ENCODE results near the gene LRP1. TPM values are rescaled to one million over a fixed set of nuclear protein-coding genes. Genes with fewer than 3 reads are reported as not detected.
A peak's percentile ranks its signal among the peaks of the same experiment; 100 is the strongest.
"Not testable (repeated sequence)": the region's sequence is repeated elsewhere in the genome, so short reads cannot be mapped to it uniquely, and the experiment has no call there.

Gene LRP1
- total RNA-seq, 6 experiments from 2014 or later: 187 to 332 (median 201) TPM

DNA sequence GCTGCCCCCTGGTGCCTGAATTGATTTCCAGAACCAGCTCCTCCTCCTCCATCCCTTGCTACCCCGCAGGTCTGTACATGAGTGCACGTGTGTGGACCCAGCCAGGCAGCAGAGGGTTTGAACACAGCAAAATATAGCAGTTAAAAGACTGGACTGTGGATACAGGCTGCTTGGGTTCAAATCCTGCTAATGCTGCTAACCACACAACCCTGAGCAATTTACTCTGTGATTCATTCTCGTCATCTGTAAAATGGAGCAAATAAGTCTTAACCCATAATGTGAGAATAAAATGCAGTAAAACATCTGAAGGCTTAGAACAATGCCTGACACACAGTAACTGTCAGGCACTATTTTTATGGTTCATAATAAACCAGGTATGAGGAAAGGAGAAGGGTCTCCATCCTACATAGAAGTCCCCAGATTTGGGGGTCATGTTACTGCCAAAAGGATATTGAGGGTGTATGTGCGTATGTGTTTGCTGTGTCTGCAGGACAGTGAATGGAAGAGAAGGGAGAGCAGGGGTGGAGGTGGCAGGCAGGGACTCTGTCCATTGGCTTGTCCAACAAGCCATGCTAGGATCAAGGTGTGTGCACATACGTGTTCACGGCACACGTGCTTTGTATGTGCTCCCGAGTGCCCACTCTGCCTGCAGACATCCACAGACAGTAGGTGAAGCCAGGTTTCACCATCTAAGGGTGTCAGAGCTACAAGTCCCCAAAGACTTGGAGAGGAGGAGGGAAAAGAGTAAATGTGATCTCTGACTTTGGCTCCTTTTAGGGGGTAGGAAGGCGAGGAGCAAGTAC is 15.6 kb upstream of the LRP1 start:
- H3K27ac Mint-ChIP-seq: no peak overlapping the region
- TF ChIP-seq, protein P1, sequence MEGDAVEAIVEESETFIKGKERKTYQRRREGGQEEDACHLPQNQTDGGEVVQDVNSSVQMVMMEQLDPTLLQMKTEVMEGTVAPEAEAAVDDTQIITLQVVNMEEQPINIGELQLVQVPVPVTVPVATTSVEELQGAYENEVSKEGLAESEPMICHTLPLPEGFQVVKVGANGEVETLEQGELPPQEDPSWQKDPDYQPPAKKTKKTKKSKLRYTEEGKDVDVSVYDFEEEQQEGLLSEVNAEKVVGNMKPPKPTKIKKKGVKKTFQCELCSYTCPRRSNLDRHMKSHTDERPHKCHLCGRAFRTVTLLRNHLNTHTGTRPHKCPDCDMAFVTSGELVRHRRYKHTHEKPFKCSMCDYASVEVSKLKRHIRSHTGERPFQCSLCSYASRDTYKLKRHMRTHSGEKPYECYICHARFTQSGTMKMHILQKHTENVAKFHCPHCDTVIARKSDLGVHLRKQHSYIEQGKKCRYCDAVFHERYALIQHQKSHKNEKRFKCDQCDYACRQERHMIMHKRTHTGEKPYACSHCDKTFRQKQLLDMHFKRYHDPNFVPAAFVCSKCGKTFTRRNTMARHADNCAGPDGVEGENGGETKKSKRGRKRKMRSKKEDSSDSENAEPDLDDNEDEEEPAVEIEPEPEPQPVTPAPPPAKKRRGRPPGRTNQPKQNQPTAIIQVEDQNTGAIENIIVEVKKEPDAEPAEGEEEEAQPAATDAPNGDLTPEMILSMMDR (IDR thresholded peaks at IDR 0.05): peak; percentile 87

DNA sequence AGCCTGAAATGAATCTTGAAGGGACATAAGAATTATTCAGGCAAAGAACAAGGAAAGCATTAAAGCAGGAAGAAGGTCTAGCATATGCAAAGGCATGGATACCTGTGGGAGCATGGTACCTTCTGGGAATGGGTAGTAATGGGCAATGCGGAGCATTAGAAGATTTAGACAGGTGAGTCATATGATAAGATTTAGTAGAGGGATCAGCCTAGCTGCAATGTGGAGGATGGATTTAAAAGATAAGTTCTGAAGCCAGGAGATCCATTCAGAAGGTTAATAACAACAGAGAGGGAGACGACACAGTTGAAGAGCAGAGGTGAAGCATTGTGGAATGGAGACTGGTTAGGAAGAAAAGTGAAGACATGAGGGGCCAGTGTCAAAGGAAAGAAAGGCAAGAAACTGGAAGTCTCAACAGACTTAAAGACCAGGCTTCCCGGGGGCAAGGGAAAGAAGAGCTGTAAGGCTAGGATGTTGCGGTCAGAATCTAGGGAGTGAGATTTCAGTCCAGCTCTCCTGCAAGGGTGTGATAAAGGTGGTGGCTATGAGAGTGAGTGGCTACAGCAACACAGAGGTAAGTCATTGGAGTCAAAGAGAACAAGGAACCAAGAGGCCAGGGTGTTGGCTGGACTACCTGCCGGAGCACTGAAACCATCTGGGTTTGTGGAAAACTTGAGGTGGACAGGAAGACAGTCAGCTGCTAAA is 11.6 kb upstream of the LRP1 start:
- H3K27ac Mint-ChIP-seq: no peak overlapping the region
- DNase-seq: no peak
- H3K36me3 Mint-ChIP-seq (ENCODE audit: low read depth): no peaks in the 10 kb centered on the region
- H3K9me3 Mint-ChIP-seq: peaks cover 5% of the 10 kb centered on the region
- TF ChIP-seq, protein P1 (IDR thresholded peaks at IDR 0.05): no peak
- H3K27me3 Mint-ChIP-seq (ENCODE audit: insufficient read depth): peaks cover 5% of the 10 kb centered on the region
- H3K4me3 Mint-ChIP-seq: no peak overlapping the region
- peaks cover 34% of the 10 kb centered on the region for H3K4me1 Mint-ChIP-seq (ENCODE audit: low read depth)

More for the DNA sequence above, 15.6 kb upstream of the LRP1 start:
- Mint-ChIP-seq H3K9me3 (peaks cover 5% of the 10 kb centered on the region), H3K4me3 (peak overlapping the region; percentile 92; the same call in 1 of the 2 replicates), H3K4me1 (ENCODE audit: low read depth) (peaks cover 40% of the 10 kb centered on the region), H3K36me3 (ENCODE audit: low read depth) (peaks cover 5% of the 10 kb centered on the region; the same call in 1 of the 2 replicates), H3K27me3 (ENCODE audit: insufficient read depth) (peaks cover 9% of the 10 kb centered on the region)
- DNase-seq: no peak

DNA sequence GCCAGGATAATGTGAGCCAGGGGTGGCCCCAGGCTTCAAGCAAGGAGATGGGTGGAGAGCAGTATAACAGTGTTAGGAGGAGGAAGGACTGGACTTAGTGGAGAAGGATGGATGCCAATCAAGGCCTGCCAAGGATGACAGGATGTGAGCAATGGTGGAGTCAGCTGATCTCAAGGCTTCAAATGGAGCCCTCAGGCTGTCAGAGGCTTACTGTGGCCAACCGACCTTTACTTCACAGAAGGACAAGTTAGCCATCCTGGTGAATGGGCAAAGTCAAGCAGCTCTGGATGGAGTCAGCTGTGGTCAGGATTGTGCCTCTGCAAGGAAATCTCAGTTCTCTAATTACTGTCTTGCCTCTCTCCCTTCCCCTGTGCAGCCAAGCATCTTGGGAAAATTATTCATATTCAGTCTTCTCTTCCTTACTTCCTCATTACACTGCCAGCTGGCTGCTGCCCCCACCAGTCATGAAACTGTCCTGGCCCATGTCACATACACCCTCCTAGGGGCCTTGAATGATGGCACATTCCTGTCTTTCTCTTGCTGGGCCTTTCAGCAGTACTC is 9.5 kb upstream of the LRP1 start:
- peaks cover 20% of the 10 kb centered on the region for H3K4me1 Mint-ChIP-seq (ENCODE audit: low read depth)
- H3K9me3 Mint-ChIP-seq: no peaks in the 10 kb centered on the region

DNA sequence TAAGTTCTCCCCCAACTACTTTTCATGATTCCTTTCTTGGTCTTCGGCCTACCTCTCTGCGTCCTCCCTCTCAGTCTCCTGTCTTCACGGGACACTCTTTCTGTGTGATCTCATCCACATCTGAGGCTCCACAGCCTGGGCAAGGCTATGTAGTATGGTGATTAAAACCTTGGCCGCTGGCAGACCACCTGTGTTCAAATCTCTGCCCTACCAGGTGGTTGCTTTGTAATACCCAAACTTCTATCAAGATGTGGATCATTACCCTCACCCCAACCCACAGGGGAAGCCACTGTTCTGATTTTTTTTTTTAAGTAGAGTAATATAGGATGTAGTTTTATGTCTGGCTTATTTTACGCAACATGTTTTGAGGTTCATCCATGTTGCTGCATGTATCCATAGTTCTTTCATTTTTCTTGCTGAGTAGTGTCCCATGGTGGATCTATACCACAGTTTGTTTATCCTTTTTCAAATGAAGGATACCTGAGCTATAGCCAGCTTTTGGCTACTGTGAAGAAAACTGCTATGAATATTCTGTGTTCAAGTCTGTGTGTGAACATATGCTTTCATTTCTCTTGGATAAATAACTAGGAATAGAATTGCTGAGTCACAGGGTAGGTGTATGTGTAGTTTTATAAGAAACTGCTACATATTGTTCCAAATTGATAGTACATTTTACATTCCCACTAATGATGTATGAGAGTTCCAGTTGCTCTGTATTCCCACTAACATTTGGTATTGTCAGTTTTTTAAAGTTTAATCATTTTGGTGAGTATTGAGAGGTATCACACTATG is 8.8 kb upstream of the LRP1 start:
- Mint-ChIP-seq H3K4me1 (ENCODE audit: low read depth) (peaks cover 26% of the 10 kb centered on the region), H3K27ac (peak overlapping the region; percentile 86), H3K9me3 (no peaks in the 10 kb centered on the region), H3K36me3 (ENCODE audit: low read depth) (no peaks in the 10 kb centered on the region), H3K4me3 (no peak overlapping the region), H3K27me3 (ENCODE audit: insufficient read depth) (no peaks in the 10 kb centered on the region; the same call in none of the 2 replicates)
- TF ChIP-seq, protein P1 (IDR thresholded peaks at IDR 0.05): no peak
- no peak for DNase-seq

More for the DNA sequence above, 9.5 kb upstream of the LRP1 start:
- Mint-ChIP-seq H3K4me3 (peak overlapping the region; percentile 7; the same call in 1 of the 2 replicates), H3K27ac (peak overlapping the region; percentile 86), H3K36me3 (ENCODE audit: low read depth) (no peaks in the 10 kb centered on the region), H3K27me3 (ENCODE audit: insufficient read depth) (no peaks in the 10 kb centered on the region; the same call in none of the 2 replicates)
- DNase-seq: peak; percentile 67
- TF ChIP-seq, protein P1 (IDR thresholded peaks at IDR 0.05): no peak

DNA sequence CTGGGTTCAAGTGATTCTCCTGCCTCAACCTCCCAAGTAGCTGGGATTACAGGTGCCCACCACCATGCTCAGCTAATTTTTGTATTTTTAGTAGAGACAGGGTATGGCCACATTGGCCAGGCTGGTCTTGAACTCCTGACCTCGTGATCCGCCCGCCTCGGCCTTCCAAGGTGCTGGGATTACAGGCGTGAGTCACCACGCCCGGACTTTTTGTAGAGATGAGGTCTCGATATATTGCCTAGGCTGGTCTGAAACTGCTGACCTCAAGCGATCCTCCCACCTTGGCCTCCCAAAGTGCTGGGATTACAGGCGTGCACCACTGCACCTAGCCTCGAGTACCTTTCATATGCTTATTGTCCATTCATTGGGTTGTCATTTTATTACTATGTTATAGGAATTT is 7.6 kb upstream of the LRP1 start:
- H3K36me3 Mint-ChIP-seq (ENCODE audit: low read depth); H3K9me3 Mint-ChIP-seq; H3K27me3 Mint-ChIP-seq (ENCODE audit: insufficient read depth); DNase-seq; H3K27ac Mint-ChIP-seq; H3K4me3 Mint-ChIP-seq: not testable (repeated sequence)
- H3K4me1 Mint-ChIP-seq (ENCODE audit: low read depth): peaks cover 29% of the 10 kb centered on the region

Data from HFFc6 (cell line).